Left ventricle myocardium inferior (tissue), 1 donor: ENCODE results near the gene PLP1. TPM values are rescaled to one million over a fixed set of nuclear protein-coding genes. Genes with fewer than 3 reads are reported as not detected.

Experiments
- DNase-seq: peaks from one replicate; pipeline ENCODE4 v3.0.0-alpha.2; 2020
- H3K27ac ChIP-seq: fragments of 200-600 bp; replicated peaks from 2 replicates; pipeline ENCODE4 v1.8.0; 2021
- H3K27me3 ChIP-seq: fragments of 200-600 bp; 2 replicates; pipeline ENCODE4 v1.8.0; 2021; ENCODE audit warnings: low read depth
- H3K36me3 ChIP-seq: fragments of 200-600 bp; 2 replicates; pipeline ENCODE4 v1.8.0; 2021
- H3K4me1 ChIP-seq: fragments of 200-600 bp; 2 replicates; pipeline ENCODE4 v1.8.0; 2021
- H3K4me3 ChIP-seq: fragments of 200-600 bp; 2 replicates; pipeline ENCODE4 v1.8.0; 2021; ENCODE audit warnings: mild to moderate bottlenecking, moderate library complexity
- H3K9me3 ChIP-seq: fragments of 200-600 bp; replicated peaks from 2 replicates; pipeline ENCODE4 v1.8.0; 2021
- intact Hi-C: fragments of 100-400 bp; cut with micrococcal nuclease; formaldehyde crosslinking; loops from one replicate; pipeline ENCODE4 v1.11.0; 2022
- long read RNA-seq: library from polyadenylated mRNA; unstranded; transcript quantifications from one replicate; pipeline ENCODE4 v2.0.0, GENCODE V29; 2021
- total RNA-seq: library from RNA; stranded (reverse); fragmentation: NEBNext Ultra II Directional; extraction: Animal tissue kit (Norgen Biotek cat#: 25700); gene quantifications from one replicate; pipeline ENCODE4 v1.2.1, GENCODE V29; 2021
- TF ChIP-seq, protein P1 (sequence below): fragments of 200-600 bp; IDR thresholded peaks from 2 replicates; pipeline ENCODE4 v1.8.0; 2021; ENCODE audit warnings: antibody characterized with exemption, mild to moderate bottlenecking, borderline replicate concordance
- donor health status: DM: no; HTN: yes; CAD: no; lungs with severe emphysema.

The PLP1 gene, protein sequence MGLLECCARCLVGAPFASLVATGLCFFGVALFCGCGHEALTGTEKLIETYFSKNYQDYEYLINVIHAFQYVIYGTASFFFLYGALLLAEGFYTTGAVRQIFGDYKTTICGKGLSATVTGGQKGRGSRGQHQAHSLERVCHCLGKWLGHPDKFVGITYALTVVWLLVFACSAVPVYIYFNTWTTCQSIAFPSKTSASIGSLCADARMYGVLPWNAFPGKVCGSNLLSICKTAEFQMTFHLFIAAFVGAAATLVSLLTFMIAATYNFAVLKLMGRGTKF
- 7.0 TPM for total RNA-seq
- long read RNA-seq, partial matches to known transcripts, result 0 of 4 reads
- long read RNA-seq, other reads (novel, unspliced or antisense), result 1 of 4 reads

DNA sequence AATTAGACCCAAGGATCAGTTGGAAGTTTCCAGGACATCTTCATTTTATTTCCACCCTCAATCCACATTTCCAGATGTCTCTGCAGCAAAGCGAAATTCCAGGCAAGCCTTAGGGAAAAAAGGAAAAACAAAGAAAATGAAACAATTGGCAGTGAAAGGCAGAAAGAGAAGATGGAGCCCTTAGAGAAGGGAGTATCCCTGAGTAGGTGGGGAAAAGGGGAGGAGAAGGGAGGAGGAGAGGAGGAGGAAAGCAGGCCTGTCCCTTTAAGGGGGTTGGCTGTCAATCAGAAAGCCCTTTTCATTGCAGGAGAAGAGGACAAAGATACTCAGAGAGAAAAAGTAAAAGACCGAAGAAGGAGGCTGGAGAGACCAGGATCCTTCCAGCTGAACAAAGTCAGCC is at the start of gene PLP1:
Gene PLP1 (plus strand): TSS at position 295 of the 400 bp plus-strand sequence. CDS start 156 bp downstream, outside the sequence.
- Histone ChIP-seq H3K27me3 (no peaks in the 10 kb centered on the region), H3K9me3 (no peaks in the 10 kb centered on the region), H3K36me3 (no peaks in the 10 kb centered on the region), H3K27ac (no peak within 1 kb of the TSS), H3K4me1 (no peaks in the 10 kb centered on the region), H3K4me3 (peak within 1 kb of the TSS; percentile 21)
- intact Hi-C loops, result no loop called here
- no peak for DNase-seq
- TF ChIP-seq, protein P1, sequence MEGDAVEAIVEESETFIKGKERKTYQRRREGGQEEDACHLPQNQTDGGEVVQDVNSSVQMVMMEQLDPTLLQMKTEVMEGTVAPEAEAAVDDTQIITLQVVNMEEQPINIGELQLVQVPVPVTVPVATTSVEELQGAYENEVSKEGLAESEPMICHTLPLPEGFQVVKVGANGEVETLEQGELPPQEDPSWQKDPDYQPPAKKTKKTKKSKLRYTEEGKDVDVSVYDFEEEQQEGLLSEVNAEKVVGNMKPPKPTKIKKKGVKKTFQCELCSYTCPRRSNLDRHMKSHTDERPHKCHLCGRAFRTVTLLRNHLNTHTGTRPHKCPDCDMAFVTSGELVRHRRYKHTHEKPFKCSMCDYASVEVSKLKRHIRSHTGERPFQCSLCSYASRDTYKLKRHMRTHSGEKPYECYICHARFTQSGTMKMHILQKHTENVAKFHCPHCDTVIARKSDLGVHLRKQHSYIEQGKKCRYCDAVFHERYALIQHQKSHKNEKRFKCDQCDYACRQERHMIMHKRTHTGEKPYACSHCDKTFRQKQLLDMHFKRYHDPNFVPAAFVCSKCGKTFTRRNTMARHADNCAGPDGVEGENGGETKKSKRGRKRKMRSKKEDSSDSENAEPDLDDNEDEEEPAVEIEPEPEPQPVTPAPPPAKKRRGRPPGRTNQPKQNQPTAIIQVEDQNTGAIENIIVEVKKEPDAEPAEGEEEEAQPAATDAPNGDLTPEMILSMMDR, result no peak

DNA sequence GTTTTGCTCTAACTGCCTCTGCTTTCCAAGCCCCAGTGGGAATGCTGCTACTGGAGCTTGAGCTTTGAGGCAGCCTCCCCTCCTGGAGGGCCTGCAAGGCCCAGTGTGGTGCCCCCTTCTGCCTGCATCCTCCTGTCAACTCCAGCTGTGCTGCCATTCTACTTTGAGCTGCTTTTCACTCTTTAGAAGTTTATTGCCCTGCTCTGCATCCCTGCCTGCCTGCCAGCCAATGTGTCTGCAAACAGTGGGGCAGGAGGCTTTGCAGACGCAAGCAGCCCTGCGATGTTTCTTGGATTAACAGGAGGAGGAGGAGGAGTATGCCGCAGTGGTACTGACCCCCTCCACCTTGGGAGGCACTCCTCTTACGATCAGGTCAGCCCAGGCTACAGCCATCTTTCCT is 49.5 kb upstream of the PLP1 start:
- TF ChIP-seq, protein P1, result no peak
- Histone ChIP-seq H3K4me3 (no peak overlapping the region), H3K27me3 (no peaks in the 10 kb centered on the region), H3K36me3 (no peaks in the 10 kb centered on the region), H3K9me3 (no peaks in the 10 kb centered on the region), H3K4me1 (peaks cover 8% of the 10 kb centered on the region), H3K27ac (no peak overlapping the region)
- intact Hi-C loops, result no loop called here
- no peak for DNase-seq

DNA sequence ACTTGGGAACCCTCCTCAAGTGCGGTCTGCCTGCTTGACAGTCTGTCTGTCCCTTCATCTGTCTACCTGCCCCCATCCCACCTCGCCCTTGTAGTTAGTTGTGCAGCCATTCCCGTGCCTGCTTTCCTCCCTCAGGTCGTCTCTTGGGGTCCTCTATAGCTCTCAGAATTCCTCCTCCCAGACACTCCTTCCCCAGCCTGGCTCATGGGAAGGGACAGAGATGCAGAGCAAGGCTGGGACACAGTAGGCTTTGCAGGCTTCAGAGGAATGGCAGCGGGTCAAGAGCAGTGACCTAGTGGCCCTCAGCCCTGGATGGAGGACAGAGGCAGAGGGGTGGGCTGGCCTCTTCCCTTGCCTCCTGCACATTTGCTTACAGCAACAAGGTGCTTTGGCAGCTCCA is 47.6 kb upstream of the PLP1 start:
- intact Hi-C loops, result no loop called here
- TF ChIP-seq, protein P1, result no peak
- H3K4me1 ChIP-seq, result peaks cover 8% of the 10 kb centered on the region
- H3K27ac ChIP-seq, result no peak overlapping the region
- H3K36me3 ChIP-seq, result no peaks in the 10 kb centered on the region
- no peak for DNase-seq
- no peaks in the 10 kb centered on the region for H3K9me3 ChIP-seq
- no peaks in the 10 kb centered on the region for H3K27me3 ChIP-seq
- H3K4me3 ChIP-seq, result no peak overlapping the region

DNA sequence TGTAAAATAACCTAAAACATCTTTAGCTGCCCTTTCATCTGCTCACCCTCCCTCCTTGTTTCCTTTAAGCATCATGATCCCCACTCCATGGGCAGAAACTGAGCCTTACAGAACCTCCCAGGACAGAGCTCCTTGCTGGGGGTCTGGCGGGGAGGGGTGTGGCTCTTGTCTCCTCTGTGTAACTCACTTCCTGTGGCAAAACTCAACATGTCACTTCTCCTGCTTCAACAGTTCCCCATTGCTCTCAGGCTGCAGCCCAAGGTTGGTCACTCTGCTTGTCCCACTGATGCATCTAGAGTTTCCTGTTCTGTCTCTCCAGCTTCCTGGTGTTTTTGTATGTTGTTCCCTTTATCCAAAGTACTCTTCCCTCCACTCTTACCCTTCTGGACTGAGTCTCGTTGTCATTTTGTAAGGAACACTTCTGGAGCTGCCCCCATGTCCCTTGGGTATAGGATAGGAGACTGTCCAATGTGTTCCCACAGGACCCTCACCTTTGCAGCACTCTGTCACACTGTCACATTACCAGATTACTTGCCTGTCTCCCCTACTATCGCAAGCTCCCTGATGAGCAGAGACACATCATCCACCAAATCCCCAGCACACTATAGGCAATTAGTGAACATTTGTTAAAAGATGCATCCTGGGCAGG is 46.4 kb upstream of the PLP1 start:
- no peaks in the 10 kb centered on the region for H3K27me3 ChIP-seq
- H3K9me3 ChIP-seq, result no peaks in the 10 kb centered on the region
- peak overlapping the region; percentile 72 for H3K27ac ChIP-seq
- DNase-seq, result no peak
- TF ChIP-seq, protein P1, result no peak
- H3K36me3 ChIP-seq, result no peaks in the 10 kb centered on the region
- no peak overlapping the region for H3K4me3 ChIP-seq
- H3K4me1 ChIP-seq, result peaks cover 8% of the 10 kb centered on the region
- intact Hi-C loops, result no loop called here

DNA sequence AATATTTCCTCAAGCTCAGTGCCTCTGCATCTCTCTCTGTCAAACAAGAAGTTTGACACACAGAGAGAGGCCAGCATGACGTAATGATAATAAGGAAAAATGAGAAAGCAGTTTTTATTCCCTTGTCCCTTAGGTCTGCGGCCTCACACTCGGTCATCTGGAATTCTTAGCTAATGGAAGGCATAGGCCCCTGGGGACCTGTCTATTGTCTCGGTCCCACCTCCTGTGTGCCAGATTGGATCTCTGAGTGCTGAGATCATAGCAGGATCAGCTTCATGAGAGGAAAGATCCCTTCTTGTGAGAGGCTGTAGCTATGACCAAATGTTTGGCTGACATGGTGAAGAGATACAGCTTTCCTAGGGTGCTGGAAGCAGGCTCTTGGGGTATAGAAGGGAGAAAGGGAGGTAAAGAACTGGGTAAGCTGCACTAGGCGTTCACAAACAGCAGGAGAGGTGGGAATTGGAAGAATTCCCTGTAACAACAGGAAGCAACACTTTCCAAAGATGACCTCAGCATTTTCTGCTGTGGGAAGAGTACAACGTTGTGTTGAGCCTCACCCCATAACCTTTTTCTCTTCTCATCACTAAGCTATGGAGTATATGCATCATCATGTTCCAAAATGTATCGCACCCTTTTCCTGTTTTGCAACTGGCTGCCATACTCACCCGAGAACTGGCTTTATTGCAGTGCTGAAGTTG is 45.7 kb upstream of the PLP1 start:
- intact Hi-C loops, result no loop called here
- DNase-seq, result peak; percentile 15
- TF ChIP-seq, protein P1, result no peak
- no peaks in the 10 kb centered on the region for H3K36me3 ChIP-seq
- H3K4me3 ChIP-seq, result no peak overlapping the region
- no peaks in the 10 kb centered on the region for H3K27me3 ChIP-seq
- H3K27ac ChIP-seq, result peak overlapping the region; percentile 72
- peaks cover 8% of the 10 kb centered on the region for H3K4me1 ChIP-seq
- no peaks in the 10 kb centered on the region for H3K9me3 ChIP-seq
